Colonic mucosa (tissue), 4 donors: Measurements from ENCODE around the gene GRK5. TPM values are rescaled to one million over a fixed set of nuclear protein-coding genes. Genes with fewer than 3 reads are reported as not detected.

Source experiments
- DNase-seq: peaks from one replicate; pipeline ENCODE4 v3.0.0-alpha.2; 2020
- H3K27ac ChIP-seq: fragments of 200-600 bp; one replicate; pipeline ENCODE4 v1.8.0; 2021
- H3K27me3 ChIP-seq: fragments of 200-600 bp; one replicate; pipeline ENCODE4 v1.8.0; 2021
- H3K36me3 ChIP-seq: fragments of 200-600 bp; one replicate; pipeline ENCODE4 v1.8.0; 2021
- H3K4me1 ChIP-seq: fragments of 200-600 bp; one replicate; pipeline ENCODE4 v1.8.0; 2021; ENCODE audit warnings: mild to moderate bottlenecking
- H3K4me3 ChIP-seq: fragments of 200-600 bp; one replicate; pipeline ENCODE4 v1.8.0; 2021
- H3K9ac ChIP-seq, 2 donors: one replicate each; pipeline ENCODE4 v1.7.0; 2013; ENCODE audit warnings: control low read depth in 2 of 2, low read depth in 2 of 2, low read length in 2 of 2
- H3K9me3 ChIP-seq: fragments of 200-600 bp; one replicate; pipeline ENCODE4 v1.8.0; 2021
- CTCF ChIP-seq: fragments of 200-600 bp; IDR thresholded peaks from one replicate; pipeline ENCODE4 v1.8.0; 2022; ENCODE audit warnings: antibody characterized with exemption, mild to moderate bottlenecking
- intact Hi-C: fragments of 100-400 bp; cut with DNase I; formaldehyde crosslinking; loops from one replicate; pipeline ENCODE4 v1.14.1; 2022
- total RNA-seq, 2 donors: library from RNA; stranded (reverse); fragmentation: NEBNext Ultra II Directional in 1 of 2; extraction: Animal tissue kit (Norgen Biotek cat#: 25700) in 1 of 2; gene quantifications; one replicate each; pipeline ENCODE4 v1.2.1, GENCODE V29; 2021
- donor health status: healthy.
- donor health status: DM: no; HTN: no; CAD: no.
- donor health status: DM: no; HTN: no; CAD: no.

Gene GRK5
- total RNA-seq, 2 donors from 2014 or later, result 4.6 to 12.7 TPM

- Histone ChIP-seq H3K27ac (no peak overlapping the region), H3K27me3 (no peaks in the 10 kb centered on the region), H3K9me3 (no peaks in the 10 kb centered on the region), H3K36me3 (no peaks in the 10 kb centered on the region), H3K9ac (no peak overlapping the region), H3K4me1 (no peaks in the 10 kb centered on the region), H3K4me3 (no peak overlapping the region)
- intact Hi-C loops, result no loop called here
- DNase-seq, result no peak
- TF ChIP-seq CTCF, result no peak
Measured at GRCh38 chr10:119454316-119454715, 246.9 kb downstream of the GRK5 start.

GRCh38 chr10:119454990-119455389 lies 247.6 kb downstream of the GRK5 start:
- H3K36me3 ChIP-seq, result no peaks in the 10 kb centered on the region
- no peak overlapping the region for H3K9ac ChIP-seq
- H3K27me3 ChIP-seq, result no peaks in the 10 kb centered on the region

GRCh38 chr10:119455609-119456434 lies 248.5 kb downstream of the GRK5 start:
- no peak for DNase-seq
- Histone ChIP-seq H3K4me3 (no peak overlapping the region), H3K4me1 (no peaks in the 10 kb centered on the region), H3K9ac (no peak overlapping the region), H3K36me3 (no peaks in the 10 kb centered on the region), H3K9me3 (no peaks in the 10 kb centered on the region), H3K27ac (no peak overlapping the region), H3K27me3 (no peaks in the 10 kb centered on the region)
- no peak for TF ChIP-seq CTCF
- intact Hi-C loops, result no loop called here

More at GRCh38 chr10:119454990-119455389, 247.6 kb downstream of the GRK5 start:
- Histone ChIP-seq H3K27ac (no peak overlapping the region), H3K4me1 (no peaks in the 10 kb centered on the region), H3K9me3 (no peaks in the 10 kb centered on the region), H3K4me3 (no peak overlapping the region)
- intact Hi-C loops, result no loop called here
- TF ChIP-seq CTCF, result no peak
- no peak for DNase-seq

- no peaks in the 10 kb centered on the region for H3K9me3 ChIP-seq
- no peak for TF ChIP-seq CTCF
- no peaks in the 10 kb centered on the region for H3K27me3 ChIP-seq
- no peak overlapping the region for H3K9ac ChIP-seq
- no peaks in the 10 kb centered on the region for H3K4me1 ChIP-seq
- no peak overlapping the region for H3K27ac ChIP-seq
- H3K36me3 ChIP-seq, result no peaks in the 10 kb centered on the region
- DNase-seq, result no peak
- no peak overlapping the region for H3K4me3 ChIP-seq
- intact Hi-C loops, result no loop called here
Measured at GRCh38 chr10:119456435-119456810, 249.1 kb downstream of the GRK5 start.

- Histone ChIP-seq H3K9me3 (no peaks in the 10 kb centered on the region), H3K4me1 (no peaks in the 10 kb centered on the region), H3K4me3 (no peak overlapping the region), H3K27ac (no peak overlapping the region), H3K36me3 (no peaks in the 10 kb centered on the region), H3K27me3 (no peaks in the 10 kb centered on the region), H3K9ac (no peak overlapping the region)
- DNase-seq, result no peak
- no peak for TF ChIP-seq CTCF
- intact Hi-C loops, result no loop called here
Measured at GRCh38 chr10:119457966-119458766, 250.8 kb downstream of the GRK5 start.
